DOHH2 (cell line): ENCODE data around the gene KRTAP16-1.

Source experiments
- EZH2phosphoT487 ChIP-seq: fragments of 200-600 bp; sonication (generic); IDR thresholded peaks from 2 replicates; pipeline ENCODE4 v1.6.1; 2017; ENCODE audit warnings: borderline replicate concordance, mild to moderate bottlenecking, antibody characterized with exemption, low read length, moderate library complexity, mixed read lengths
- TF ChIP-seq, protein P1 (sequence below): fragments of 200-600 bp; sonication (generic); IDR thresholded peaks from one replicate; pipeline ENCODE4 v1.5.1; 2014; ENCODE audit warnings: antibody characterized with exemption, mild to moderate bottlenecking, low read depth, low read length; ENCODE audit not compliant: poor library complexity, severe bottlenecking

DNA sequence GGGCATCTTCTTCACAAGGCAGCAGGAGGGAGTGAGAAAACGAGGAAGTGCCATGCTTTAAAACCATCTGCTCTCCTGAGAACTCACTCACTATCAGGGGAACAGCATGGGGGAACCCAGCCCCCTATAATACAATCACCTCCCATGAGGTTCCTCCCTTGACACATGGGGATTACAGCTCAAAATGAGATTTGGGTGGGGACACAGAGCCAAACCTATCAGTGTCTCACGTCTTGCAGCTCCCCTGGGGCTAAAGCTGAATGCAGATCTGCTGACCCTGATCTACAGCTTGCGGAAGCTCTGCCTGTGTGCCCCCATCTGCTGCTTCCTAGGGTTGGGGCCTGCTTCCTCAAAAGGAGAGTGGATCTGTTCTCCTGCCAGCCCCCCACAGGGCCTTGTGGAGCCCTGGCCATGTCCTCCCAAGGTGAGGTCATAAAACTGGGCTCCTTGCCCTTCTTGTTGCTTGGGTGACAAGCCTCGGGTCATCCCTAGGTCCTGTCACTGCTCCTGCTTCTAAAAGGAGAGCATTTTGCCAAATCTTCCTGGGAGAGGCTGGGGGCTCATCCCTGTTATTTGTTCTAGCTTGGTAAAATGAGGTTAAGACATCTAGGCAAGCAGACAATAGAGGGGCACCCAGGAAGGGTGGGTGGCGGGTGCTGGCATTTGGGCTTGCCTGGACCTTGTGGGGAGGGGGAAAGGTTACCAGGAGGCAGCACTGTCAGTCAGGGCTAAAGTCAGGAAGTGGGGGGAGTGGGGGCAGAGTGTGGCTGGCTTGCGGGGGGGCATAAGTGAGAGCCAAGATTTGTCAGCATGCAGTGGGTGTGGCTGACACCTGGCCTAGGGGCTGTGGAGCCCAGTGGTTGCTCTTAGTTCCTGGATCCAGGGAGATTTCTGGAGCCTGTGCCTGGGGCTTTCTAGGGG is 25.5 kb upstream of the KRTAP16-1 start:
- TF ChIP-seq, protein P1, sequence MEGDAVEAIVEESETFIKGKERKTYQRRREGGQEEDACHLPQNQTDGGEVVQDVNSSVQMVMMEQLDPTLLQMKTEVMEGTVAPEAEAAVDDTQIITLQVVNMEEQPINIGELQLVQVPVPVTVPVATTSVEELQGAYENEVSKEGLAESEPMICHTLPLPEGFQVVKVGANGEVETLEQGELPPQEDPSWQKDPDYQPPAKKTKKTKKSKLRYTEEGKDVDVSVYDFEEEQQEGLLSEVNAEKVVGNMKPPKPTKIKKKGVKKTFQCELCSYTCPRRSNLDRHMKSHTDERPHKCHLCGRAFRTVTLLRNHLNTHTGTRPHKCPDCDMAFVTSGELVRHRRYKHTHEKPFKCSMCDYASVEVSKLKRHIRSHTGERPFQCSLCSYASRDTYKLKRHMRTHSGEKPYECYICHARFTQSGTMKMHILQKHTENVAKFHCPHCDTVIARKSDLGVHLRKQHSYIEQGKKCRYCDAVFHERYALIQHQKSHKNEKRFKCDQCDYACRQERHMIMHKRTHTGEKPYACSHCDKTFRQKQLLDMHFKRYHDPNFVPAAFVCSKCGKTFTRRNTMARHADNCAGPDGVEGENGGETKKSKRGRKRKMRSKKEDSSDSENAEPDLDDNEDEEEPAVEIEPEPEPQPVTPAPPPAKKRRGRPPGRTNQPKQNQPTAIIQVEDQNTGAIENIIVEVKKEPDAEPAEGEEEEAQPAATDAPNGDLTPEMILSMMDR = no peak
- TF ChIP-seq EZH2phosphoT487 = no peak
